Pancreas (tissue), 10 donors: ENCODE measurements around the gene MEG3. TPM values are rescaled to one million over a fixed set of nuclear protein-coding genes. Genes with fewer than 3 reads are reported as not detected.

ENCODE experiments used
- ATAC-seq, 4 donors: fragments of 200-7000 bp; cut with Tn5 transposase; one replicate each; pipeline versions ENCODE4 v1.8.0 to v1.9.1; 2020; ENCODE audit warnings: mild to moderate bottlenecking in 4 of 4, moderate library complexity in 4 of 4
- DNase-seq, 6 donors: peaks; one replicate each; pipeline ENCODE4 v3.0.0-alpha.2; 2020
- FAIRE-seq: peaks from 2 replicates; lab custom pipeline; 2012; peaks lifted over from hg19 to GRCh38; lab: Jason Lieb, UNC
- H3K27ac ChIP-seq, 4 donors: fragments of 200-600 bp; sonication (generic); 1 replicate in 3 of 4; 2 replicates in 1 of 4; pipeline versions ENCODE4 v1.5.0 to v1.8.0; 2020
- H3K27me3 ChIP-seq, 4 donors: fragments of 200-600 bp; one replicate each; pipeline ENCODE4 v1.8.0; 2021
- H3K36me3 ChIP-seq, 3 donors: fragments of 200-600 bp; sonication (generic) in 1 of 3; one replicate each; pipeline versions ENCODE4 v1.5.0 to v1.8.0; 2020 to 2021
- H3K4me1 ChIP-seq, 3 donors: fragments of 200-600 bp; one replicate each; pipeline ENCODE4 v1.8.0; 2021
- H3K4me3 ChIP-seq, 4 donors: fragments of 200-600 bp; sonication (generic) in 2 of 4; one replicate each; pipeline versions ENCODE4 v1.5.0 to v1.8.0; 2020 to 2021
- H3K9me3 ChIP-seq, 4 donors: fragments of 200-600 bp; one replicate each; pipeline ENCODE4 v1.8.0; 2021
- CTCF ChIP-seq, 4 donors: fragments of 200-600 bp; sonication (generic) in 3 of 4; IDR thresholded peaks; one replicate each; pipeline versions ENCODE4 v1.5.0 to v1.8.0; 2021; ENCODE audit warnings: antibody characterized with exemption in 4 of 4
- WGBS, 2 donors: extraction: QIAGEN DNeasy Blood & Tissue Kit; methylation state at CpG; one replicate each; pipeline ENCODE4 v1.1.7; 2013; 5-methylcytosine and 5-hydroxymethylcytosine counted together
- intact Hi-C, 3 donors: fragments of 100-400 bp; cut with DNase I; formaldehyde crosslinking; loops; one replicate each; pipeline versions ENCODE4 v1.11.1 to v1.14.2; 2022
- polyA plus RNA-seq, 2 donors: library from polyadenylated mRNA; stranded (reverse); fragments of 200-250 nt; gene quantifications; one replicate each; pipeline ENCODE4 v1.2.3, GENCODE V29; 2013
- total RNA-seq, 6 donors: library from RNA; stranded (reverse); fragmentation: NEBNext Ultra II Directional in 4 of 6; extraction: Animal tissue kit (Norgen Biotek cat#: 25700) in 4 of 6; gene quantifications; one replicate each; pipeline versions ENCODE4 v1.2.1 to v1.2.4, GENCODE V29; 2021 to 2023
- donor health status: healthy with polysubstance abuse.
- donor health status: DM: no; HTN: no; CAD: no; lungs with moderate emphysema.
- donor health status: DM: no; HTN: no; CAD: no.
- donor health status: control.
- donor health status: control.
- donor health status: Bipolar disorder and iron deficiency.
- donor health status: DM: yes; HTN: yes; CAD: no.
- donor health status: DM: no; HTN: no; CAD: no.
- donor health status: DM: no; HTN: no; CAD: no.
- donor health status: DM: yes; HTN: yes; CAD: no.

The MEG3 gene
- total and polyA plus RNA-seq, 8 donors: 78.8 to 1,150 (median 332) TPM

- peak in 1 of 6 donors; percentile 35 for DNase-seq
- intact Hi-C loops: no loop called here
- no peak for FAIRE-seq
- Histone ChIP-seq H3K36me3 (no peaks in the 10 kb centered on the region), H3K9me3 (no peaks in the 10 kb centered on the region), H3K4me1 (peaks cover 0 to 4% (median 0%) of the 10 kb centered on the region in 3 donors), H3K4me3 (no peak overlapping the region), H3K27me3 (no peaks in the 10 kb centered on the region), H3K27ac (no peak overlapping the region)
- 84 to 90% methylated on average over 13 of the region's 13 CpGs for WGBS, 2 donors
- ATAC-seq: no peak
- TF ChIP-seq CTCF (IDR thresholded peaks at IDR 0.05): no peak
Observed at GRCh38 chr14:100884456-100884855, 58.5 kb downstream of the MEG3 start.

- DNase-seq (peak in 1 of 6 donors; percentile 41), ATAC-seq (no peak), FAIRE-seq (no peak)
- intact Hi-C loops: no loop called here
- no peaks in the 10 kb centered on the region for H3K9me3 ChIP-seq
- H3K27me3 ChIP-seq: no peaks in the 10 kb centered on the region
- H3K4me3 ChIP-seq: no peak overlapping the region
- no peaks in the 10 kb centered on the region for H3K36me3 ChIP-seq
- H3K27ac ChIP-seq: no peak overlapping the region
- WGBS, 2 donors: 65 to 68% methylated on average over 2 of the region's 2 CpGs
- TF ChIP-seq CTCF (IDR thresholded peaks at IDR 0.05): no peak
- peaks cover 0 to 4% (median 0%) of the 10 kb centered on the region in 3 donors for H3K4me1 ChIP-seq
Observed at GRCh38 chr14:100885196-100885595, 59.3 kb downstream of the MEG3 start.

GRCh38 chr14:100885617-100886016 is 59.7 kb downstream of the MEG3 start:
- Histone ChIP-seq H3K4me1 (peaks cover 0 to 4% (median 0%) of the 10 kb centered on the region in 3 donors), H3K27me3 (no peaks in the 10 kb centered on the region), H3K9me3 (no peaks in the 10 kb centered on the region), H3K4me3 (no peak overlapping the region), H3K36me3 (no peaks in the 10 kb centered on the region), H3K27ac (no peak overlapping the region)
- DNase-seq (no peak), ATAC-seq (no peak), FAIRE-seq (no peak)
- 63 to 72% methylated on average over 5 of the region's 5 CpGs for whole genome bisulfite sequencing, 2 donors
- intact Hi-C loops: no loop called here
- TF ChIP-seq CTCF (IDR thresholded peaks at IDR 0.05): no peak

GRCh38 chr14:100887728-100888335 is 61.9 kb downstream of the MEG3 start:
- H3K36me3 ChIP-seq: no peaks in the 10 kb centered on the region
- no peak overlapping the region for H3K4me3 ChIP-seq
- 59 to 62% methylated on average over 6 of the region's 6 CpGs for WGBS, 2 donors
- H3K27ac ChIP-seq: no peak overlapping the region
- no peaks in the 10 kb centered on the region for H3K27me3 ChIP-seq
- intact Hi-C loops: no loop called here
- DNase-seq (no peak), FAIRE-seq (no peak), ATAC-seq (no peak)
- no peak for TF ChIP-seq CTCF (IDR thresholded peaks at IDR 0.05)
- peaks cover 0 to 4% (median 0%) of the 10 kb centered on the region in 3 donors for H3K4me1 ChIP-seq
- H3K9me3 ChIP-seq: no peaks in the 10 kb centered on the region

- no peak for TF ChIP-seq CTCF (IDR thresholded peaks at IDR 0.05)
- no peaks in the 10 kb centered on the region for H3K36me3 ChIP-seq
- 27 to 32% methylated on average over 5 of the region's 5 CpGs for WGBS, 2 donors
- no peak overlapping the region for H3K27ac ChIP-seq
- DNase-seq: no peak
- ATAC-seq: peak in 2 of 4 donors; percentile 13 to 47
- H3K27me3 ChIP-seq: no peaks in the 10 kb centered on the region
- no peak overlapping the region for H3K4me3 ChIP-seq
- H3K9me3 ChIP-seq: no peaks in the 10 kb centered on the region
- peak; percentile 49 for FAIRE-seq
- peaks cover 0 to 4% (median 0%) of the 10 kb centered on the region in 3 donors for H3K4me1 ChIP-seq
- intact Hi-C loops: no loop called here
Observed at GRCh38 chr14:100888789-100889315, 62.9 kb downstream of the MEG3 start.
